Spleen (tissue), 11 donors: Measurements from ENCODE around the gene SERPINA4. TPM values are rescaled to one million over a fixed set of nuclear protein-coding genes. Genes with fewer than 3 reads are reported as not detected.

Experiments
- DNase-seq: peaks from one replicate; pipeline ENCODE4 v3.0.0-alpha.2; 2020
- H3K27ac ChIP-seq, 8 donors: fragments of 200-600 bp; sonication (generic) in 7 of 8; 1 replicate in 4 of 8; 2 replicates in 4 of 8; pipeline versions ENCODE4 v1.5.0 to v1.8.0; 2016 to 2021; ENCODE audit warnings: inconsistent platforms in 4 of 8, mild to moderate bottlenecking in 4 of 8, moderate library complexity in 1 of 8
- H3K27me3 ChIP-seq, 7 donors: fragments of 200-600 bp; sonication (generic) in 6 of 7; replicated peaks in 1 of 7; 1 replicate in 4 of 7; 2 replicates in 3 of 7; pipeline versions ENCODE4 v1.5.0 to v1.8.0; 2016 to 2021; ENCODE audit warnings: inconsistent platforms in 3 of 7, mild to moderate bottlenecking in 1 of 7
- H3K36me3 ChIP-seq, 6 donors: fragments of 200-600 bp; sonication (generic) in 5 of 6; 1 replicate in 4 of 6; 2 replicates in 2 of 6; pipeline versions ENCODE4 v1.5.0 to v1.8.0; 2016 to 2021; ENCODE audit warnings: inconsistent platforms in 2 of 6
- H3K4me1 ChIP-seq, 6 donors: fragments of 200-600 bp; sonication (generic) in 5 of 6; 1 replicate in 3 of 6; 2 replicates in 3 of 6; pipeline versions ENCODE4 v1.5.0 to v1.8.0; 2016 to 2021; ENCODE audit warnings: inconsistent platforms in 3 of 6
- H3K4me3 ChIP-seq, 8 donors: fragments of 200-600 bp; sonication (generic) in 7 of 8; 1 replicate in 4 of 8; 2 replicates in 4 of 8; pipeline versions ENCODE4 v1.5.0 to v1.8.0; 2016 to 2021; ENCODE audit warnings: inconsistent platforms in 4 of 8, mild to moderate bottlenecking in 4 of 8, moderate library complexity in 2 of 8
- H3K9me3 ChIP-seq, 8 donors: fragments of 200-600 bp; sonication (generic) in 7 of 8; 1 replicate in 4 of 8; 2 replicates in 4 of 8; pipeline versions ENCODE4 v1.5.0 to v1.8.0; 2016 to 2021; ENCODE audit warnings: inconsistent platforms in 4 of 8
- CTCF ChIP-seq, 11 experiments: fragments of 200-600 bp in 7 of 11; fragments of 450-650 bp in 4 of 11; sonication (generic) in 4 of 11; IDR thresholded peaks in 8 of 11; conservative IDR thresholded peaks in 3 of 11; 1 replicate in 7 of 11; 2 replicates in 4 of 11; pipeline versions ENCODE4 v1.4.0 to v1.8.0; 2016 to 2021; ENCODE audit warnings: antibody characterized with exemption in 11 of 11, inconsistent platforms in 4 of 11, mild to moderate bottlenecking in 1 of 11
- POLR2A ChIP-seq, 3 donors: fragments of 450-650 bp; IDR thresholded peaks; one replicate each; pipeline ENCODE4 v1.5.1; 2017; ENCODE audit warnings: antibody characterized with exemption in 3 of 3, mild to moderate bottlenecking in 1 of 3
- POLR2AphosphoS5 ChIP-seq, 3 donors: sonication (generic); formaldehyde crosslinking; IDR thresholded peaks; one replicate each; pipeline ENCODE4 v1.5.1; 2017; ENCODE audit warnings: antibody characterized with exemption in 3 of 3
- WGBS, 5 donors: extraction: QIAGEN DNeasy Blood & Tissue Kit in 3 of 5; methylation state at CpG; one replicate each; pipeline versions ENCODE4 v1.1.5 to v1.1.7; 2013 to 2018; 5-methylcytosine and 5-hydroxymethylcytosine counted together
- intact Hi-C: fragments of 100-400 bp; cut with DNase I; formaldehyde crosslinking; loops from one replicate; pipeline ENCODE4 v1.15.0; 2023; ENCODE audit warnings: low total_unique reads
- polyA plus RNA-seq, 3 donors: library from polyadenylated mRNA; stranded (reverse); fragments of 200-250 nt; gene quantifications; one replicate each; pipeline ENCODE4 v1.2.1, GENCODE V29; 2013
- total RNA-seq, 7 donors: library from RNA; depleted of rRNA in 3 of 7; stranded (reverse); fragments of >200 nt in 3 of 7; fragmentation: NEBNext Ultra II Directional in 4 of 7; extraction: Animal tissue kit (Norgen Biotek cat#: 25700) in 4 of 7; gene quantifications; one replicate each; pipeline versions ENCODE4 v1.1.0 to v1.2.1, GENCODE V29; 2016 to 2021
- donor health status: healthy with polysubstance abuse.
- donor health status: DM: no; HTN: no; CAD: no; lungs with moderate emphysema.
- donor health status: DM: no; HTN: no; CAD: no.
- donor health status: Bipolar disorder and iron deficiency.
- donor health status: healthy.
- donor health status: DM: no; HTN: no; CAD: no.
- donor health status: DM: yes; HTN: yes; CAD: no.

SERPINA4 gene
- total and polyA plus RNA-seq, 10 donors = not detected

GRCh38 chr14:94615823-94616570, 54.8 kb downstream of the SERPINA4 start:
- DNase-seq = peak; percentile 34
- intact Hi-C loops = no loop called here
- TF ChIP-seq CTCF (IDR thresholded peaks at IDR 0.05 in 8 of 11, conservative IDR thresholded peaks at IDR 0.05 in 3 of 11) (no peak), POLR2AphosphoS5 (IDR thresholded peaks at IDR 0.05) (no peak), POLR2A (IDR thresholded peaks at IDR 0.05) (no peak)

GRCh38 chr14:94617366-94617941, 56.2 kb downstream of the SERPINA4 start:
- Histone ChIP-seq H3K27ac (no peak overlapping the region), H3K27me3 (peaks cover 0 to 5% (median 0%) of the 10 kb centered on the region in 7 donors), H3K9me3 (peaks cover 2 to 49% (median 36%) of the 10 kb centered on the region in 8 donors), H3K4me1 (no peaks in the 10 kb centered on the region), H3K36me3 (no peaks in the 10 kb centered on the region), H3K4me3 (no peak overlapping the region)
- 85 to 90% (median 87%) methylated on average over 5 of the region's 5 CpGs for WGBS, 5 donors
- DNase-seq = no peak
- TF ChIP-seq POLR2AphosphoS5 (IDR thresholded peaks at IDR 0.05) (no peak), CTCF (IDR thresholded peaks at IDR 0.05 in 8 of 11, conservative IDR thresholded peaks at IDR 0.05 in 3 of 11) (no peak), POLR2A (IDR thresholded peaks at IDR 0.05) (no peak)
- intact Hi-C loops = no loop called here

More at GRCh38 chr14:94615823-94616570, 54.8 kb downstream of the SERPINA4 start:
- no peaks in the 10 kb centered on the region for H3K27me3 ChIP-seq
- WGBS, 5 donors = 81 to 98% (median 90%) methylated on average over 8 of the region's 8 CpGs
- H3K4me1 ChIP-seq = no peaks in the 10 kb centered on the region
- no peaks in the 10 kb centered on the region for H3K36me3 ChIP-seq
- H3K27ac ChIP-seq = no peak overlapping the region
- H3K9me3 ChIP-seq = peaks cover 2 to 49% (median 36%) of the 10 kb centered on the region in 8 donors
- H3K4me3 ChIP-seq = no peak overlapping the region

- peaks cover 2 to 49% (median 36%) of the 10 kb centered on the region in 8 donors for H3K9me3 ChIP-seq
- TF ChIP-seq POLR2AphosphoS5 (IDR thresholded peaks at IDR 0.05) (no peak), CTCF (IDR thresholded peaks at IDR 0.05 in 8 of 11, conservative IDR thresholded peaks at IDR 0.05 in 3 of 11) (no peak), POLR2A (IDR thresholded peaks at IDR 0.05) (no peak)
- H3K4me3 ChIP-seq = no peak overlapping the region
- peaks cover 0 to 13% (median 0%) of the 10 kb centered on the region in 7 donors for H3K27me3 ChIP-seq
- intact Hi-C loops = no loop called here
- H3K4me1 ChIP-seq = no peaks in the 10 kb centered on the region
- no peak overlapping the region for H3K27ac ChIP-seq
- no peaks in the 10 kb centered on the region for H3K36me3 ChIP-seq
- no peak for DNase-seq
- 79 to 98% (median 91%) methylated on average over 3 of the region's 3 CpGs for WGBS, 5 donors
Measured at GRCh38 chr14:94617988-94618822, 57.0 kb downstream of the SERPINA4 start.
